GM19438 (cell line): Measurements from ENCODE around the gene UBE2F.
"Not testable (repeated sequence)": the region's sequence is repeated elsewhere in the genome, so short reads cannot be mapped to it uniquely, and the experiment has no call there.

Source experiments
- ATAC-seq: cut with Tn5 transposase; IDR thresholded peaks from one replicate; pipeline ENCODE4 v1.9.1; 2021; ENCODE audit warnings: low read depth; ENCODE audit not compliant: unreplicated experiment

The UBE2F gene

GRCh38 chr2:237977380-237977779 is 10.6 kb downstream of the UBE2F start:
- no peak for ATAC-seq

GRCh38 chr2:237978058-237978712 is 11.4 kb downstream of the UBE2F start:
- ATAC-seq, result no peak

DNA sequence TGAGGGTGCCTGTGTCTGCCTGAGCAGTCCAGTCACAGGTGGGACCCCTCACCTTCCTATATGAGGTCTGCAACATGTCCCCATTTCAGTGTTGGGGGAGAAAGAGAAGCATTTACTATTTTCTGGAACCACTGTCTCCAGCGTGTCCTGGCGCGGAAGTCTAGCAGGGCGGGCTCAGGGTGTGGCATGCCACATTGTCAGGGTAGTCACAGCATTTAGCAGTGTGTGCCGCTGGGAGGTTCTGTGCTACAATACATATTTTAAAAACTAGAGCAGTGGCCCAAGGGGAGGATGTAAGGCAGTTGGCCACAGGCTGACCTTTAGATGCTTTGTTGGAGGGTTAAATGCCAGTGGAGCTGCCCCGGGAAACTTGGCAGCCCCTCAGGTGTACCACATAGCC is 12.5 kb downstream of the UBE2F start:
- ATAC-seq, result no peak

- no peak for ATAC-seq
Measured at GRCh38 chr2:237980087-237980486, 13.3 kb downstream of the UBE2F start.

GRCh38 chr2:237980751-237981150 is 13.9 kb downstream of the UBE2F start:
- ATAC-seq, result no peak

DNA sequence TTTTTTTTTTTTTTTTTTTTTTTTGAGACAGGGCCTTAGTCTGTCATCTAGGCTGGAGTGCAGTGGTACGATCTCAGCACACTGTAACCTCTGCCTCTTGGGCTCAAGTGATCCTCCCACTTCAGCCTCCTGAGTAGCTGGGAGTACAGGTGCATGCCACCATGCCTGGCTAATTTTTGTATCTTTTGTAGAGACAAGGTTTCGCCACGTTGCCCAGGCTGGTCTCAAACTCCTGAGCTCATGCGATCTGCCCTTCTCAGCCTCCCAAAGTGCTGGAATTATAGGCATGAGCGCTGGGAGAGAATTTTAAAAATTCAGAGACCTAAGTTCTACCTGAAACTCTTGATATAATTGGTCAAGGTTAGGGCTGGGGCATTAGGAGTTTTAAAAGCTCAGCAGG is 14.8 kb downstream of the UBE2F start:
- not testable (repeated sequence) for ATAC-seq

GRCh38 chr2:237982039-237982725 is 15.4 kb downstream of the UBE2F start:
- ATAC-seq, result no peak

DNA sequence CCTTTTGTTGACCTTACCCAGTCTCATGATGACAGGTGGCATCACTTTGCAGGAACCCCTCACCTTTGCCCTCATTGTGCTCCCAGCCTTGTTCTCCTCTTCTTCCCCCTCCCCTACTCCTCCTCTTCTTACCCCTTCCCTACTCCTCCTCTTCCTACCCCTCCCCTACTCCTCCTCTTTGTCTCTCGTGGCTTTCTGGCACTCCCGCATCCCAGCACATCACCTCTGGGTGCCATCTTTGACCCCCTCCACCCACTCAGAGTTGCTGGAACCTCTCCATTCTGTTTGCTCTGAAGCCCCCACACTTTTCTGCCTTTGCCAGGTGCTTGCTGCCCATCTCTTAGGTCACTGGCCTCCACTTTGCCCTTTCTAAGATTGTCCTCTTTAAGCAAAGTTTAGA is 17.1 kb downstream of the UBE2F start:
- ATAC-seq, result no peak

DNA sequence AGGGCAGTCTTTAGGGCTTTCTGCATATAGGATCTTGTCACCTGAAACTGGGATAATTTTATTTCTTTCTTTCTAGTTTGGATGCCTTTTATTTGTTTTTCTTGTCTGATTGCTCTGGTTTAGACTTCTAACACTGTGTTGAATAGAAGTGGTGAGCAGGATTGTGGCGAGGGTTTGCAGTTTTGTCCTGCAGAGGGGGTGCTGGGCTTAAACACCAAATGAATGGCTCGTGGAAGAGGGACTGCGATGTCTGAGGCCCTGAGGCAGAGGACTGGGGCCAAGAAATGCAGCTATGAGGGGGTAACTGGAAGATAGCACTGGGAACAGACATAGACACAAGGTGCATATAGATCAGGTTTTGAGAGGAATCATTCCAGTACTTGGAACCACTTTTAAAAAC is 20.5 kb downstream of the UBE2F start:
- ATAC-seq, result no peak

DNA sequence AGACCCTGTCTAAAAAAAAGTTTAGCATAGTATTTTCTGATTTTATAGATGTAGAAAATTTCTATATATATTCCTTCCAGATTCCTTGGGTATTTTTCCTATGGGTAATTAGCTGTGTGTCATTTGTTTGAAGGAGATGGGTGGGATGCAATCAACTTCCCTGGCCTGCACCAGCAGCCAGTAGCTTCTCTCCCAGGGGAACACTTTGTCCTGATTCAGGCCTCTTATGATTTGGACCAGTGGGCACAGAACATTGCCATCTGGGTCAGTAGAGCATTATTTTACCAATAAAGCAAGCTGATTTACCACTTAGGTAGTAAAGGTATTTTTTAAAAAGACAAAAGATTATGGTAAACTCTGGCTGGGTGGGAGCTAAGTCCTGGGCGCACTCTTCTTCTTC is 26.9 kb downstream of the UBE2F start:
- ATAC-seq, result no peak

- ATAC-seq, result no peak
Measured at GRCh38 chr2:237995036-237995435, 28.2 kb downstream of the UBE2F start.

DNA sequence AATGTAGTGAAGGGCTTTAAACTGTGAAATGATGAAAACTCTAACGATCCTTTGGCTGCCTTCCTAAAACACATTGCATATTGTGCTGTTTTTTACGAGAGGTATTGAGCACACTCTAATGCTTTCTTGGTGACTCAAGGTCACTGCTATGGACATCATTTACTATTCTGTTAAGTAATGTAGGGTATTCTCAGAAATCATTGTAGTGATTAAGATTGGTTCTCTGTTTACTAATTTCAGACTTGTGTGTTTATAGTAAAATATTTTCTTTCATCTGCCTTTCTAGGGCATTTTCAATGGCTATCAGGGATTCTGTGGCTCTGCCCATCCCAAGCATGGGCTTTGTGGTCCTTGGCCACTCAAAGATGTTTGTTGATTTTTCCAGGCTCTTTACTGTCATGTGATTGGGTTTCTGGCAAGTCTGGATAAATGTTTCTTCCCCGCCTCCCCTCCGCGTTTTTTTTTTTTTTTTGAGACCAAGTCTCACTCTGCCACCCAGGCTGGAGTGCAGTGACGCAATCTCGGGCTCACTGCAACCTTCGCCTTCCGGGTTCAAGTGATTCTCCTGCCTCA is 29.3 kb downstream of the UBE2F start:
- ATAC-seq, result no peak

DNA sequence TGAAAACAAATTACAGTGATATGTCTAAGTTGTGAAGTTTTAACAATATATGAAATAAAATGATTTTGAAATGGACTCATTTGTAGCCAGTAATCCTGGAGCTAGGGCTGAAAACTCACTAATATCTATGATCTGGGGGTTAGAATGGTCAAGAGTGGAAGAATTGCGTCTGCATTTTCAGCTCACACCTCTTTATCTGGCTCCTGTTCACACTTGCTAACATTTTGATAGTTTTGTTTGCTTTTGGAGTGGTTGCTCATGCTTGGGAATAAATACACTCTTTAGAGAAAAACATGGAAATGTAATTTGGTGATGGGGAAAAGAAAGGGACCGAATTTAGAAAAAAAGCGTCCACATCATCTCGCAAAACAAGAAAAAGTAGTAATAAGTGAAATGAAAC is 30.7 kb downstream of the UBE2F start:
- no peak for ATAC-seq

- no peak for ATAC-seq
Measured at GRCh38 chr2:237998530-237998929, 31.7 kb downstream of the UBE2F start.

DNA sequence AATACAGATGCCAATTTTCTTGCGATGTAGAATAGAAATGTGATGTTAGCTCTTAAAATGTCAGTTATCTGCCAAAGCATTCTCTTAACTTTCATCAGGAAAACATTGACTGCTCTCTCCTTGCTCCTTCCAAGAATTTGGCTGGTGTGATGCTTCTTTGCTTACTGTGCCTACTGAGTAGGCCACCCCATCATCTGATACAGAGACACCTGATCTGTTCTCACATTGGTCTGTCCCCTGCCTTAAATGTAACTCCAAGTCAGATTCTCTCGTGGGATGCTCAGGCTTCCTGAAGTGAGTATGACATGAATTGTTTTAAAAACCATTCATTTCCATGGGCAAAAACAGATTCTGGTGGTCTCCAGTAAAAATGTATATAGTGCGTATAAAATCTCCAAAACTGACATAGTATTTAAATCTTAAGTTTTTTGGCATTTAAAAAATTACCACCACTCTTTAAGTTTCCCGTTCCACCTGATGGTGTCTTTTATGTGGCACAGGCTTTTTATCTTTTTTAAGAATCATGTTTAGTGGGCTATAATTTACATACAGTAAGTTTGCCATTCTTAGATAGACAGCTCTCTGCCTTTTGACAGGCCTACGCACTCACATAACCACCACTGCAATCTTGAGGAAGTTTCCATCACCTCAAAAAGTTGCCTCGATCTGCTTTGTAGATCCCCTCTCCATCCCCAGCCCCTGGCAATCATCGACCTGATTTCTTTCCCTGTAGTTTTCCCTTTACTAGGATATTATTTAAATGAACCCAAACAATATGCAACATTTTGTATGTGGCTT is 36.6 kb downstream of the UBE2F start:
- ATAC-seq, result no peak

DNA sequence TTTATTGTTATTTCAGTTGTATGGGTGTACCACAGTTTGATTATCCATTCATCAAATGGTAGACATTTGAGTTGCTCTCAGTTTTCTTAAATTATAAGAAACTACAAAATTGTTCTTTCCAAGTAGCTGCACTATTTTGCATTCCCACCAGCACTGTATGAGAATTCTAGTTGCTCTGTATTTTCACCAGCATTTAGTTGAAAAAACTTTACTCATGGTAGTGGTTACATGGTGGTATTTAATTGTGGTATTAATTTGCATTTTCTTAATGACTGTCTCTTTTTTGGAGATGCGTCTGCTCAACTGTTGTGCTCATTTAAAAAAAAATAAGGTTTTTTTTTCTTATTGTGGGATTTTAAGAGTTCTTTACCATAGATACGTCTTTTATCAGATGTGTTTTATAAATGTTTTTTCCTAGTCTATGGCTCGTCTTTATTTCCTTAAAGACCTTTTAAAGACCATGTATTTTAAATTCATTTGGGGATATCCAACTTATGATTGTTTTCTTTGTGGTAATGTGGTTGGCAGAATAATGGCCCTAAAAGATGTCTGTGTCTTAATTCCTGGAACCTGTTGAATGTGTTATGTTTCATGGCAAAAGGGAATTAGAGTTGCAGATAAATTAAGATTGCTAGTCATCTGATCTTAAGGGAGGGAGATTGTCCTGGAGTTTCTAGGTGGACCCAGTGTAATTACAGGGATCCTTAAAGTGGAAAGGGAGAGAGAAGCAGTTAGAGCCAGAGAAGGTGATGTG is 37.4 kb downstream of the UBE2F start:
- ATAC-seq, result no peak

DNA sequence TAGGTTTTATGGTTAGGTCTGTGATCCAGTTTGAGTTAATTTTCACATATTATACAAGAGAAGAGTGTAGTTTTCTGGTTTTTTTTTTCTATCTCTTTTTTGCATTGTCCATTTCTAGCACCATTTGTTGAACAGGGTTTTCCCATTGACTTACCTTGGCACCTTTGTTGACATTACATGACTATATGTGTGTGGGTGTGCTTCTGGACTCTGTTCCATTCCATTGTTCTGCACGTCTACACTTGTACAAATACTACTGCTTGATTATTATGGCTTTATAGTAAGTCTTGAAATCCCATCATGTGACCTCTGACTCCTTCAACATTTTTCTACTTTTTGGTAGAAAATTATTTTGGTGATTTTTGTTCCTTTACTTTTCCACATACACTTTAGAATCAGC is 38.7 kb downstream of the UBE2F start:
- ATAC-seq, result no peak

GRCh38 chr2:238006510-238006909 is 39.7 kb downstream of the UBE2F start:
- ATAC-seq, result no peak

GRCh38 chr2:238007924-238008323 is 41.1 kb downstream of the UBE2F start:
- ATAC-seq, result no peak

DNA sequence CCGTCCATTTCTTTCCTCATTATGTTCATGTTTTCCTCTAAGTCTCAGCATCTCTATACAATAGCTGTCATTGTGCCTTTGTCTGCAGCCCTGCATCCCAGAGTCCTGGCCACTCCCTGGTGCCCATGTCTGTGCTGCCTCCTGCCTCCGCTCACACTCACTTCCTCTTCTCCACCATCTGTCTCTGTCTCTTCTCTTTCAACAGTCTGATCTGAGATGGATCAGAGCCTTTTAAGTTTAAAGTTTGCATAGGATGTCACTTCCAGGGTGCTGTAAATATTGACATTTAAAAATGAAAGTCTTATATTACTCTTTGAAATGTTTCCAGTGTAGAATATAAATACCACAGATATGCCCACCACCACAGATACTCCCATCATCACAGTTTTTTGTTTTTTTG is 42.7 kb downstream of the UBE2F start:
- no peak for ATAC-seq

DNA sequence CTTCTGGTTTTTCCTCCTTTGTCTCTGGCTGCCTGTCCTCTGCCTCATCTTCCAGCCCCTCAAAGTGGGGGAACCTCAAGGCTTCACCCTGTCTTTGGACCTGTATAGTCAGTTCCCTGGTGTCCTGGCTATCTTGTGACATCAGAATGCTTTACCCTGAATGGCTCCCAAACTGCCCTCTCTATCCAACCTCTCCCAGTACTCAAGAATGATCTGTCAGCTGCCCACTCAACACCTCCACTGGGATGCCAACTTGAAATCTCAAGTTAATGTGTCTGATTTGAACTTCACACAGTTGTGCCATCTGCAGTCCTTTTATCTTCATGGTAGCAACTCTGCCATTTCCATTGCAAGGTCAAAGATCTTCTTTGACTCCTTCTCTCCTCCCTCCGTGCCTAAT is 43.8 kb downstream of the UBE2F start:
- ATAC-seq, result no peak
